GM19395 (cell line): ENCODE results near the gene BCKDK.
"Not testable (repeated sequence)": the region's sequence is repeated elsewhere in the genome, so short reads cannot be mapped to it uniquely, and the experiment has no call there.

ENCODE experiments used
- ATAC-seq: cut with Tn5 transposase; IDR thresholded peaks from one replicate; pipeline ENCODE4 v1.9.1; 2021; ENCODE audit warnings: mild to moderate bottlenecking, moderate library complexity; ENCODE audit not compliant: unreplicated experiment

Gene BCKDK

DNA sequence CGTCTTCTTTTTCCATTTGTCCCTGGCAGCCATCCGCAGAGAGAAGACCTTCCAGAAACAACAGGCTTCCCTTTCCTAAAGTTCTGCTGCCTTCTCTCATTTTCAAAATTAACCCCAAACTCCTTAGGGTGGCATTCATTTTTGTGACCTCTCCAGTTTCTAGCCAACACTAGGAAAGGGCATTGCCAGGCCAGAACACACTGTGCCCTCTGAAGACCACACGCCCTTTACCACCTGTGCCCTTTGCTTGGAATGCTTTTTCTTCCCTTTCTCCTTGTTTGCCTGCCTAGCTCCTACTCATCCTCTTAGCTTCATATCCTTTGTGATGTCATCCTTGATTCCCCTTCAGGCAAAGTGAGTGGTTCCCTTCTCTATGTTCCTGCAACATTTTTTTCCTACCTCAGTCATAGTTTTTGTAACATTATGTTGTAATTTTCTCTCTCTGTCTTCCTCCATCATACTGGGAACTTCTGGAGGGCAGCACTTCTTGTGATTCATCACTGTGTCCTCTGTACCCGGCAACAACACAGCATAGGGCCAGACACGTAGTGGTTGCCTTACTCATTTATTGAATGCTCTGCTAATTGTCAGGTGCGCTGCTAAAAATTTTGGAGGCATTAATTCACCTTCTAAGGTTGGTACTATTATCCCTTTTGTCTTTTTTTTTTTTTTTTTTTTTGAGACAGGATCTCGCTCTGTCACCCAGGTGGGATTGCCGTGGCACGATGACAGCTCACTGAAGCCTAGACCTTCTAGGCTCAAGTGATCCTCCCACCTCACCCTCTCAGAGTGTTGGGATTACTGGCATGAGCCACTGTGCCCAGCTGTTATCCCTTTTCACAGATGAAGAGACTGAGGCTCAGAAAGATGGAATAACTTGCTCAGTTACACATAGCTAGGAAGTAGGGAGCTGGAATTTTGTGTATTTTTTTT, 10.3 kb downstream of the BCKDK start:
- ATAC-seq = no peak

DNA sequence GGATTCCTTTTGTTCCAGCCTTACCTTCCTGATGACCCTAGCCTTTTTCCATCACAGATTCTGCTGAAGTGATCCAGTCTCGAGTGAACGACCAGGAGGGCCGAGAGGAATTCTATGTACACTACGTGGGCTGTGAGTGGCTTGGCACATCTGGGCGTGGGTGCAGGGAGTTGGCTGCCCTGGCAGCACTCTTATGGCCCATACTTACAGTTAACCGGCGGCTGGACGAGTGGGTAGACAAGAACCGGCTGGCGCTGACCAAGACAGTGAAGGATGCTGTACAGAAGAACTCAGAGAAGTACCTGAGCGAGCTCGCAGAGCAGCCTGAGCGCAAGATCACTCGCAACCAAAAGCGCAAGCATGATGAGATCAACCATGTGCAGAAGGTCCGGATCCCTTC, 11.9 kb downstream of the BCKDK start:
- ATAC-seq = no peak

DNA sequence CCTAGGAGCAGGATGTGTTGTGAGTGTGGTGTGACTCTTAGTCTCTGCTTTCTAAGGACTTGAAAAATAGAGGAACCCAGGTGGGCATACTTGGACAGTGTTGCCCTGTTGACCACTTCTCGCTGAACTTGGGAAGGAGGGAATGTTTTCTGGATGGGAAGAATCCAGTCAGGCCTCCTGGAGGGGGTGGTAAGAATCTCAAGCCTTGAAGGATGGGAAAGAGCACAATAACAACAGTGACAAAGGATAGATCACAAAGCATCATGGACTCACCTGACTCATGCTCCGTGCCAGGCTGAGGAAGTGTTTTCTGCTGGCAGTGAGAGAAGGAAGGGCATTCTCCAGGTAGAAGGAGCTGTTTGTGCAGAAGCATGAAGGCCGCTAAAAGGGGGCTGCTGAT, 17.7 kb downstream of the BCKDK start:
- no peak for ATAC-seq

DNA sequence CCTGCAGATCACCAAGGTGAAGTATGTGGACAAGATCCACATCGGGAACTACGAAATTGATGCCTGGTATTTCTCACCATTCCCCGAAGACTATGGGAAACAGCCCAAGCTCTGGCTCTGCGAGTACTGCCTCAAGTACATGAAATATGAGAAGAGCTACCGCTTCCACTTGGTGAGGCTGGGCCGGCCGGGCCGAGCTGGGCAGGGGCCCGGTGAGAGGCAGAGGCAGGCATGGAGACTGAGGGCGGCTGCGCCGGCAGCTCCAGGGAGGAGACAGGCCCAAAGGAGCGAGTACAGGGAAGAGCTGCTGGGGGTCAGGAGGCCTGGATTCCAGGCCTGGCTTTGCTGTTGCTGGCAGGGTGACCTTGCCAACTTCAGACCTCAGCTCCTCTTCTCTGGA, 19.0 kb downstream of the BCKDK start:
- no peak for ATAC-seq

DNA sequence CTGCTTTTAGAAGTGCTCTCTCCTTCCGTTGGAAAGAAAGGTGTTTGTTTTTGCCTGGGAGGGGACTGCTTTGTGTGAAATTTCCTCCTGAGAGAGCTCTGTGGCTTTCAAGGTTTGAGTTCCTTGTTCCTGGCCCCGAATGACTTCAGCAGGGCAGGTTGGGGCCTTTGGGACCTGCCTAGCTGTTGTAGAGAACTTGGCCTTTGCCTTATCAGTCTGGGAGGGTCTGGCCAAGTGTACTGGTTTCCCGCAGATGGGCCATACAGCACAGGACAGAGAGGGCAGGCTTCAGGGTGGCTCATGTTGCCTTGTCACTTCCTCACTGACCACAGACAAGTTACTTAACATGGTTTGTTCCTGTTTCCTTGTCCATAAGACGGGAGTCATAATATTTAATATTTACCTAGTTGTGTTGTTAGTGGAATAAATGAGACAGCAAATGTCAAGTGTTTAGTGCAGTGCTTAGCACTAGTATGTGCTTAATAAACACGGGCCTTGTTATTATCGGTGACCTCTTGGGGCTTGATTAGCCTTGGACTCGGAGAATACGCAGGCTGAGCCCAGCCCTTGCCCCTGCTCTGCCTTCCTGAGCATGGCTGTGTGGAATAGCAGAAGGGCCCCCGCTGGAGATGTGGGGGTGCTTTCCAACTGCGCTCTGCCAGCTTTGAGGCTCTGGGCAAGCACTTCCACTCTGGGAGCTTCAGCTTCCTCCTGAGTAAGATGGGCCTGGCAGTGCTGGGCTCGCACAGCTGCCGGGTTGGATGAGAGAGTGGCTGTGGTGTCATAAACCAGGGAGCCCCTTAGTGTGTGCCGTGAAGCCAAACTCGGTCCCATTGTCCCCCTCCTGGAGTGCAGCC, 20.8 kb downstream of the BCKDK start:
- no peak for ATAC-seq

DNA sequence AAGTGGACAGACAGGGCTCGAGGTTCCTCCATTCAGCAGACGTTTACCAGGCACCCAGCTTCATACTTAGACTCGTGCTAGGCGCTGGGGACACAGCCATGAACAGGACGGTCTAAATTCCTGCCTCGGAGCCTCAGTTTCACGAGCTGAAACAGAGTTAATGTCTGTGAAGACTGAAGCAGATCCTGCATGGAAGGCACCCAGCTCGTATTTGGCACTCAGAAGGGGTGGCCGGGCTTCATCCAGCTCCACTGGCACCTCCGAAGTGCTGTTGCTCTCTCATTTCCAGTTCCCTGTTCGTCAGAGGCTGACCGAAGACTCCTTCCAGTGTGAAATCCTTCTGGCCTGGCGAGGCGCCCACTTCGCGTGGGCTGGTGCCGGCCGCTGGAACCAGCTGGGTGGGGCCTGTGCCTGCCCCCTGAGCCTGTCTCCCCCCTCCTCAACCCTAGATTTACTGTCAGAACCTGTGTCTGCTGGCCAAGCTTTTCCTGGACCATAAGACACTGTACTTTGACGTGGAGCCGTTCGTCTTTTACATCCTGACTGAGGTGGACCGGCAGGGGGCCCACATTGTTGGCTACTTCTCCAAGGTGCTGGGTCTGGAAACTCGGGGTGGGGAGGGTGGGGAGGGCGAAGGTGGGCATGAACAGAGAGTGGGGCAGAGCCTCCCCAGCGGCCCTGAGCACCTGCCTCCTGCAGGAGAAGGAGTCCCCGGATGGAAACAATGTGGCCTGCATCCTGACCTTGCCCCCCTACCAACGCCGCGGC, 21.6 kb downstream of the BCKDK start:
- no peak for ATAC-seq

DNA sequence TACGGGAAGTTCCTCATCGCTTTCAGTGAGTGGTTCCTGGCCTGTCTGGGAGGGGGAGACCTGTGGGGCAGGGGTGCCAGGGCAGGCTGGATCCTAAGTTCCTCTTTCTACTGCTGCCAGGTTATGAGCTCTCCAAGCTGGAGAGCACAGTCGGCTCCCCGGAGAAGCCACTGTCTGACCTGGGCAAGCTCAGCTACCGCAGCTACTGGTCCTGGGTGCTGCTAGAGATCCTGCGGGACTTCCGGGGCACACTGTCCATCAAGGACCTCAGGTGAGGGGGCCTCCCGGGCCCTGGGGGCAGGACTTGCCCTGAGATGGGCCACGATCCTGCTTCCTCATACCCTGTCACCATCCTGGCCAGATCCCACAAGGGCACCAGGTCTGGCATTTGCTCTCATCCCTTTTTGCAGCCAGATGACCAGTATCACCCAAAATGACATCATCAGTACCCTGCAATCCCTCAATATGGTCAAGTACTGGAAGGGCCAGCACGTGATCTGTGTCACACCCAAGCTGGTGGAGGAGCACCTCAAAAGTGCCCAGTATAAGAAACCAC, 22.2 kb downstream of the BCKDK start:
- no peak for ATAC-seq

DNA sequence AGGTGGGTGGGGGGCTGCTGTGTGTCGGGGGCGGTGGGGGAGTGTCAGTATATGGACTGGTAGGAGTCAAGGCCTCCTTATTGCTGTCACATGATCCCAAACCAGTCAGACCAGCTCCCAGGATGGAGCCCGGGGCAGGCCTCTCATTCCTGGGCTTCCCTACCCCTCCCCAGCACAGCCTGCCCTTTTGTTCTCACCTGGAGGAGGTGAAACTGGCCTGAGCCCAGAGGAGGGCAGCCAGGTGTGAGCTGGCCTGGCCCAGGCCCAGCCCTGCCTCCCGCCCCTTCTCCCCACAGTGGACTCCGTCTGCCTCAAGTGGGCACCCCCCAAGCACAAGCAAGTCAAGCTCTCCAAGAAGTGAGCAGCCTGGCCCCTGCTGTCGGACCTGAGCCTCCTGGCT, 22.7 kb downstream of the BCKDK start:
- no peak for ATAC-seq

DNA sequence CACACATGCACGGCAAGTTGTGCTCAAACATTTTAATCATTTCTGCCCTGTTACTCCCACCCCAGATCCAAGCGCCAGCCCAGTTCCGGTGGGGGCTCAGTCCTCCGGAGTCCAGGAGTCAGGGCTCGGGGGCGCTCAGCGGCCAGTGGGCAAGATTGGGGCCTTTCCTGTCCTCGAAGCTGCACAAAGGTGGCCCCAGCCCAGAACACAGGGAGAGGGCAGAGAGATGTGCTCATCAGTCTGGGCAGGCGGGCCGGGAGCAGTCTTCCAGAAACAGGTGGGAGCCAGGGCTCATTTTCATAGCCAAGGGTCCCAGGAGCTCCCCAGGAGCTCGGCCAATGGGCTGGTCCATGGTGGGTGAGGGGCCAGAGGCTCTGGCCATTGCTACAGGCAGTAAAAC, 23.2 kb downstream of the BCKDK start:
- no peak for ATAC-seq

DNA sequence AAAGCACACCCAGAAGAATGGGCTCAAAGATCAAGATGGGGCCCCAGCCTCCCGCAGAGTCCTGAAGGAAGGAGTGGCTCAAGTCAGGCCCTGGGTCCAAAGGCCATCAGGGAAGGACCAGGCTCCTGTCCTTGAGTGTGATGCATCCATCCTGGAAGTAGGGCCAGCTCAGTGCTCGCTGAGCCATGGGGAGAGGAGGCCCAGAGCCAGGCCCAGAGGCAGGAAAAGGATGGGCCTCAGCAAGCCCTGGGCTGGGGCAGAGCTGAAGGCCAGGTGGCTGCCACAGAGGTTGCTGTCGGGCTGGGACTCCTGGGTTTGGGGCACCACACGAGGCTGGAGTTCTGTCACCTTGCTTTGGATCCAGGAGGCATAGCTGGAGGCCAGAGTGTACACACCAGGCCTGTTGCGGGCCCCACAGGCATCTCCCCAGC, 23.7 kb downstream of the BCKDK start:
- no peak for ATAC-seq

DNA sequence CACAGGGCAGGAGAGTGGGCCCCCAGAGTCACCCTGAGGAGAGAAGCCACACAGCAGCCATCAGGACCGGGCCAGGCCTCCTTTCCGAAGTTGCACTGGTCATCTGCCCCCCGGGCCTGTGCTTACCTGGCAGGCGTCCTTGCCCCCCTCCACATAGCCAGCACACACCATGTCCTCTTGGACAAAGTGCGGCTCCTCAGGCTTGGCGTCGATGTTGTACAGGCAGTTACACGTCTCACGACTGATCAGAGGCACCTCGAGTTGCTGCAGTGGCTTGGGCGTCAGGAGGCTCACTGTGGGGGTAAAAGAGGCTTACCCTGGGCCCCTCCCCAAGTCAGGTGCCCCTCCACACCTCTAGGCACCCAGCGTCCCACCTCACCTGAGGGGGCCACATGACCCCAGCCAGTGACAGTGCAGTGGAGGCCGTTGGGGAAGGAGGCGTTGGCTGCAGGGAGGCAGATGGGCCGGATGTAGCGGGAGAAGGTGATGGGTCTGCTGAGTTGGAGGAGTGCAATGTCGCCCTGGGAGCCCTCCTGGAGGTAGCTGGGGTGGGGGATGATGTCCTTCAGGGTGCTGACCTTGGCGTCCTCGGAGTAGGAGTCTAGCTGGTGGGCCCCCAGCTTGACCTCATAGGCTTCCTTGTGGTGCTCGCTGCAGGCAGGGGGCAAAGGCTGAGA, 24.3 kb downstream of the BCKDK start:
- ATAC-seq = no peak

DNA sequence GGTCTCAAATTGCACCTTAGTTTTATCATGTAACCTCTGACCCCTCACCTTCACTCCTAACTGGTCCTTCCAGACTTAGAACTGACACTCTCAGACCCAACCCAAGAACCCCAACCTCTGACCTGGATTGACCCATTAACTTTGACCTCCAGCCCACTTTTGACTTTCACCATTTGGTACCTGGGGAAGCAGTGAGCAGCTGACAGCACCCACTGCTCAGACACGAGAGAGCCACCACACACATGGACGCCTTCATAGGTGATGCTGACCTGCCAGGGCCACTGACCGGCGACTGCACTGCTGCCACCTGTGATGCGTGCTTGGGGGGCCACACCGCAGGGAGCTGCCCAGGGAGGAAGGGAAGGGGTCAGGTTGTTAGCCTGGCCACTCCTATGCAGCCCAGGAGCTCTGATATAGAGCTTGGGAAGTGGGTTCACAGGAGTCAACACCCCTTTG, 24.9 kb downstream of the BCKDK start:
- no peak for ATAC-seq

DNA sequence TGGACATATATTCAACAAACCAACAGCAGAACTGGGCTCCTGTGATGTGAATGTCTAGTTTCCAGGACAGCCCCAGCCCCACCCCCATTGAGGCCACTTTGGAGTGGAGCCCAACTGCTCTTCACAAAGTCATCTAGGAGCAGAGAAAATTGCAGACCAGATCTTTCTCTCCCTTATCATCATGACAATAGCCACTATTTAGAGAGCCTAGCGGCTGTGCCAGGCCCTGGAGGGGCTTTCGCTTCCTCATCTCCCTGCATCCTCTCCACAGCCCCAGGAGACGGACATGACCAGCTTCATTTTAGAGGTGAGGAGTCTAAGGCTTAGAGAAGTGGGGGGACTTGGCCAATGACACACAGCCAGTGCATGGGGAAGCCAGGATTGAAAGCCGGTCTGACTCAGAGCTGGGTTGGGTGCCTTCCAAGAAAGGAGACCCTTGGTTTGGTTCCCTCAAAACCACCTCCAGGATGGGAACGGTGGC, 25.9 kb downstream of the BCKDK start:
- no peak for ATAC-seq

DNA sequence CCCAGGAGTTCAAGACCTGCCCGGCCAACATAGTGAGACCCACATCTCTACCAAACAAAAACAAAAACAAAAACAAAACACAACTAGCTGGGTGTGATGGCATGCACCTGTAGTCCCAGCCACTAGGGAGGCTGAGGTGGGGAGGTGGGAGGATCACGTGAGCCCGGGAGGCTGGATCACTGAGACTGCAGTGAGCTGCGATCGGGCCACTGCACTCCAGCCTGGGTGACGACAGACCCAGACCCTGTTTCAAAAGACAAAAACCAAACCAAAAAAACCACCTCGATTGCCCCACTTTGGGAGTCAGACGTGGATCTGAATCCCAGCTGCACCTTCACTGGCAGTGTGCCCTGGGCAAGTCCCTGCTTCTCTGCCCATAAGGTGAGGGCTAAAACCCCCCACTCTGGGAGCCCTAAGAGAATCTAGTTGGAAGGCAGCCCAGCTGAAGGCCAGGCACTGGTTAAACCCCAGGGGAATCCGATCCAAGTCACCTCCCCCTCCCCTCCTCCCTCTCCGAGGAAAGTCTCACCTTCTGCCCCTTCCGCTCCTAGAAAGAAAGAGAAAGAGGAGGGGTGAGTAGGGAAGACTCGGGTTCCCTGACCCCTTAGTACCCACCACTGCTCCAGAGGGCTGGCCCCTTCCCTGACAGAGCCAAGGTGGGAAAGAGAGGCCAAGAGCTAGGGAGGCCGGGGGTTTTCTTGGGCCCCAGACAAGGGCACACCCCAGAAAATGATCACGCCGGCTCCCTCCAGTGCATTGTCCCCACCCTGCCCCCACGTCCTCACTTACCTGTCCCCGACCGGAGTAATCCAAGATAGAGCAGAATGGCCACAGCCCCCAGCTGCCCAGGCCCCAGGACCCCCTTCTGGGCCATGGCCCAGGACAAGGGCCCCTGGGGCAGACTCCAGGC, 26.7 kb downstream of the BCKDK start:
- ATAC-seq = no peak

DNA sequence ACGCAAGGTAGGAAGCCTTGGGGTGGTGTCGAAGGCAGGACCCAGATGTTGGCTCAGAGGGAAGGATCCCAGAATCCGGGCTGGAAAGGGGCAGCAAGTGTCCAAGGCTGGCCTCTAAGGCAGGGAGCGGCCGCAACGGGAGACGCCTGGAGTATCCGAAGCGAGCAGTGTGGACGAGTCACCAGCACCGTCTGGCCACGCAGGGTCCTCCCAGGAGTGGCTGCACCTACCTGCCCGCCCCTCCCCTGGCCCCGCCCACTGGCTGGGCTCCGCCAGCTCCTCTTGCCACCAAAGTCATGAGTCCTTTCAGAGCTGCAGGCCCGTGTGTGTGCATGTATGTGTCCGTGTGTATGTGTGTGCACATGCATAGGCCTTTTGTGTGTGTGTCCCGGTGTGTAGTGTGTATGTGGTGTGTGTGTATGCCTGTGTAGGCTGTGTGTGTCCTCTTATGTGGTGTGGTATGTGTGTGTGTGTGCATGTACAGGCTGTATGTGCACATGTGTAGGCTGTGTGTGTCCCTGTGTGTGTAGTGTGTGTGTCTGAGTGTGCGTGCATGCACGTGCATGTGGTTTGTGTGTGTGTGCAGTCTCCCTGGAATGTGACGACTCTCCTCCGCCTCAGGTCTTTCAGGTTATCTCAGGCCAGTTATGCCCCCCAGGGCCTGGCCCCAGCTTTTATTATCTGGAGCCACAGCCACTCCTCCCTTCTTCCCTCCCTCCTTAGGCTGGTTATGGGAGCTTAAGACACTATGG, 27.5 kb downstream of the BCKDK start, which contains the start of gene PRSS8:
TSS of gene PRSS8 (minus strand) at position 193 of the 752 bp plus-strand sequence. CDS start 229 bp downstream, outside the sequence.
- no peak for ATAC-seq

DNA sequence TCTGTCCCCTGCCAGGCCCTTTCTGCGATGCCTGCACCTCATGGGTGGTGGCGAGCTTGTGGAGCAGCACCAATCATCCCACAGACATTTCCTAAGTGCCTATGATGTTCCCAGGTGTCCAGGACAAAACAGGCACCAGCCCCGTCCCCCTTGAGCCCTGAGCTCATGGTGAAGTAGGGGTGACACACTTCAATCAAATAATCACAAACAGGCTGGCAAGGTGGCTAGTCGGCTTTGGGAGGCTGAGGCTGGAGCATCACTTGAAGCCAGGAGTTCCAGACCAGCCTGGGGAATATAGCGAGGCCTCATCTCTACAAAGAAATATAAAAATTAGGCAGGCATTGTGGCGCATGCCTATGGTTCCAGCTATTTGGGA, 28.1 kb downstream of the BCKDK start:
- no peak for ATAC-seq

DNA sequence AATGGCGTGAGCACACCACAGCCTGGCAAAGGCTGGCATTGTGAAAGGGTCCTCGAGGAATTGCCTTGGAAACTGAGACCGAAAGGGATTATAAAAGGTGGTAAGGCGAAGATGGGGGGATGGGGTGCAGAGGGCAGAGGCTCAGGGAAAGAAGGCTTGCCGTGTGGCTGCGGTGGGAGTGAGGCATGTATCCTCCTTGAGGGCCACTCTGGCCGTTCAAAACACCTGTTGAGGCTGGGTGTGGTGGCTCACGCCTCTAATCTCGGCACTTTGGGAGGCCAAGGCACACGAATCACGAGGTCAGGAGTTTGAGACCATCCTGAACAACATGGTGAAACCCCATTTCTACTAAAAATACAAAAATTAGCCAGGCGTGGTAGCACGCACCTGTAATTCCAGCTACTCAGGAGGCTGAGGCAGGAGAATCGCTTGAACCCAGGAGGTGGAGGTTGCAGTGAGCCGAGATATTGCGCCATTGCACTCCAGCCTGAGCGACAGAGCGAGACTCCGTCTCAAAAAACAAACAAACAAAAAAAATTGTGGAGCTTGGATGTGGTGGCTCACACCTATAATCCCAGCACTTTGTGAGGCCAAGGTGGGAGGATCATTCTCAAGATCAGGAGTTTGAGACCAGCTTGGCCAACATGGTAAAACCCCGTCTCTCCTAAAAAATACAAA, 28.8 kb downstream of the BCKDK start:
- ATAC-seq = not testable (repeated sequence)
